ENCODE data around the gene SERPINC1.
"Not testable (repeated sequence)": the region's sequence is repeated elsewhere in the genome, so short reads cannot be mapped to it uniquely, and the experiment has no call there.

SERPINC1 gene

DNA sequence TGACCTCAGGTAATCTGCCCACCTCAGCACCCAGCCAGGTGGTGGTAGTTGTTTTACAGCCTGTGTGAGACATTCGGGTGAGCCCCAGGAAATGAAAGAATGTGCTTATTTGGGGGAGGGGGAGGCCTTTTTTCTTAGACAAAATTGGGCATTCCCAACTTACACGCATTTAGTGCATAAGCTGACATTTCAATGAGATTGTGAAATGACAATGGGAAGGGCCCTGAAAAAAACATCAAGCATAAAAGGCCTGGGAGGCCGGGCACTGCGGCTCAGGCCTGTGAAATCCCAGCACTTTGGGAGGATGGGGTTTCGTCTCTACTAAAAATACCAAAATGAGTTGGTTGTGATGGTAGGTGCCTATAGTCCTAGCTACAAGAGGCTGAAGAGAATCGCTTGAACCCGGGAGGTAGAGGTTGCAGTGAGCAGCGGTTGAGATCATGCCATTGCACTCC is 54.3 kb downstream of the SERPINC1 start:
- TF ChIP-seq, protein P1, sequence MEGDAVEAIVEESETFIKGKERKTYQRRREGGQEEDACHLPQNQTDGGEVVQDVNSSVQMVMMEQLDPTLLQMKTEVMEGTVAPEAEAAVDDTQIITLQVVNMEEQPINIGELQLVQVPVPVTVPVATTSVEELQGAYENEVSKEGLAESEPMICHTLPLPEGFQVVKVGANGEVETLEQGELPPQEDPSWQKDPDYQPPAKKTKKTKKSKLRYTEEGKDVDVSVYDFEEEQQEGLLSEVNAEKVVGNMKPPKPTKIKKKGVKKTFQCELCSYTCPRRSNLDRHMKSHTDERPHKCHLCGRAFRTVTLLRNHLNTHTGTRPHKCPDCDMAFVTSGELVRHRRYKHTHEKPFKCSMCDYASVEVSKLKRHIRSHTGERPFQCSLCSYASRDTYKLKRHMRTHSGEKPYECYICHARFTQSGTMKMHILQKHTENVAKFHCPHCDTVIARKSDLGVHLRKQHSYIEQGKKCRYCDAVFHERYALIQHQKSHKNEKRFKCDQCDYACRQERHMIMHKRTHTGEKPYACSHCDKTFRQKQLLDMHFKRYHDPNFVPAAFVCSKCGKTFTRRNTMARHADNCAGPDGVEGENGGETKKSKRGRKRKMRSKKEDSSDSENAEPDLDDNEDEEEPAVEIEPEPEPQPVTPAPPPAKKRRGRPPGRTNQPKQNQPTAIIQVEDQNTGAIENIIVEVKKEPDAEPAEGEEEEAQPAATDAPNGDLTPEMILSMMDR (conservative IDR thresholded peaks at IDR 0.05; ENCODE audit: low read length), result no peak
- DNase-seq (ENCODE audit: low read depth), result no peak
- no peak overlapping the region for H3K4me3 ChIP-seq (ENCODE audit: low read length)

DNA sequence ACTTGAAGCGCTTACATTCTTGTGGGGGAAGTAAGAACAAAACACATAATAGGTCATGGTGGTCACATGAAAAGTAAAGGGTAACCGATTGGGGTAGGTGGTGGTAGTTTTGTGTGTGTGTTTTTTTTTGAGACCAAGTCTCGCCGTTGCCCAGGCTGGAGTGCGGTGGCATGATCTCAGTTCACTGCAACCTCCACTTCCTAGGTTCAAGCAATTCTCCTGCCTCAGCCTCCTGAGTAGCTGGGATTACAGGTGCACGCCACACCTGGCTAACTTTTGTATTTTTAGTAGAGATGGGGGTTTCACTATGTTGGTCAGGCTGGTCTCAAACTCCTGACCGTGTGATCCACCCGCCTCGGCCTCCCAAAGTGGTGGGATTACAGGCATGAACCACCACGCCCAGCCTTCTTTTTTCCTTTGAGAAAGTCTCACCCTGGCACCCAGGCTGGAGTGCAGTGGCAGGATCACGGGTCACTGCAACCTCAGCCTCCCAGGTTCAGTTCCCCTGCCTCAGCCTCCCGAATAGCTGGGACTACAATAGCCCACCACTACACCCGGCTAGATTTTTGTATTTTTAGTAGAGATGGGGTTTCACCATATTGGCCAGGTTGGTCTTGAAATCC is 54.9 kb downstream of the SERPINC1 start:
- H3K4me3 ChIP-seq (ENCODE audit: low read length); DNase-seq (ENCODE audit: low read depth): not testable (repeated sequence)

DNA sequence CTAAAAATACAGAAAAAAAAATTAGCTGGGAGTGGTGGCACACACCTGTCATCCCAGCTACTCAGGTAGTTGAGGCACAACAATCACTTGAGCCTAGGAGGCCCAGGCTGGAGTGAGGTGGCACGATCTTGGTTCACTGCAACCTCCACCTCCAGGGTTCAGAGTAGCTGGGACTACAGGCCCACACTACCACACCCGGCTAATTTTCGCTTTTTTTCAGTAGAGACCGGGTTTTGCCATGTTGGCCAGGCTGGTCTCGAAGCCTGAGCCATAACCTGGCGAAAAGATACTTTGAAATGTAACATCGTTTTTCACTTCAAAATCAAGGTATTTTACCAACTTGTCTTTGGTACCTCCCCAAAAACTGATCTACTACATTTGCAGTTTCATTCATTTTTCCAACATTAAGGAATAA is 55.4 kb downstream of the SERPINC1 start:
- no peak for DNase-seq (ENCODE audit: low read depth)
- TF ChIP-seq, protein P1 (conservative IDR thresholded peaks at IDR 0.05; ENCODE audit: low read length), result no peak
- H3K4me3 ChIP-seq (ENCODE audit: low read length), result no peak overlapping the region

DNA sequence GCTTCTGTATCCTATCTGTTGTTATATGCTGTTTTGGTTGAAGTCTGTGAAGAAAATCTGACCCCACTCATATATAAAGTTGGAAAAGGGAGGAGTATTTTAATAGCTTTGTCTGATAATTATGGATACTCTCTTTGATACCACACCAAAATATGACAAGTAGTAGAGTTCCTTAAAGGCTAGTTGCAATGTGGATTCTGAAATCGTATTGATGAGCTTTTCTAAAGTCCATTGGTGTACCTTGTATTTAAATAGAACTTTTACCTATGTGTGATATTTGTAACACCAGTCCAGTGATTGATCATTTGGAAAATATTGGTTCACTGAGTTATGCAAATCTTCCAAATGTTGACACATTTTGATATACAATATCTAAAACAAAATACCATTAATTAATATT is 57.1 kb downstream of the SERPINC1 start:
- TF ChIP-seq, protein P1 (conservative IDR thresholded peaks at IDR 0.05; ENCODE audit: low read length), result no peak
- no peak for DNase-seq (ENCODE audit: low read depth)

DNA sequence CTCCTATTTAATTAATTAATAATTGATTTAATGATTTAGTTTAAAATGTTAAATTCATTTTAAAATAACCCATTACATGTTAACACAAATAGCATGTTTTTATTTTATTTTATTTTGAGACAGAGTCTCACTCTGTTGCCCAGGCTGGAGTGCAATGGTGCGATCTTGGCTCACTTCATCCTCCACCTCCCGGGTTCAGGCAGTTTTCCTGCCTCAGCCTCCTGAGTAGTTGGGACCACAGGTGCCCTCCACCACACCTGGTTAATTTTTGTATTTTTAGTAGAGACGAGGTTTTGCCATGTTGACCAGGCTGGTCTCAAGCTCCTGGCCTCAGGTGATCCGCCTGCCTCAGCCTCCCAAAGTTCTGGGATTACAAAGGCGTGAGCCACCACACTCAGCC is 57.6 kb downstream of the SERPINC1 start:
- DNase-seq (ENCODE audit: low read depth); H3K4me3 ChIP-seq (ENCODE audit: low read length): not testable (repeated sequence)

More for the DNA sequence above, 57.1 kb downstream of the SERPINC1 start:
- no peak overlapping the region for H3K4me3 ChIP-seq (ENCODE audit: low read length)

DNA sequence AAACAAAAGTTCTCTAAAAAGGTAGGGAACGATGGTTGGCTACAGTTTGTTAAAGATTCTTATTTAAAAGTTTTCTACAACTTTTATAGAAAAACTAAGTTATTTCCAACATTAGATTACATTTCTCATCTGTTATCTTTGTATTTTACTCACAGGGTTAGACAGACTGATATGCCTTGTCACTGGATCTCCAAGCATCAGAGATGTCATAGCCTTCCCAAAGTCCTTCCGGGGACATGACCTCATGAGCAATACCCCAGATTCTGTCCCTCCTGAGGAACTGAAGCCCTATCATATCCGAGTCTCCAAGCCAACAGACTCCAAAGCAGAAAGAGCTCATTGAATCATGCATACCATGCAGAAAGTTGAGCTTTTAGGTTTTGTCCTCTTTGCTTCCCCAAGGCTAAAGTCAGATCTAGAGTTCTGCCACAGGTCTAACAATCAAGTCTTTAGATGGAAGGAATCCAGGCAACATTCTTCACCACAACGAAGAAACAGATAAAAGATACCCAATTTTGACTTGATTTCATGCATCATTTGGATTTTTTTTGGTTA is 59.7 kb downstream of the SERPINC1 start:
- no peak for DNase-seq (ENCODE audit: low read depth)
- TF ChIP-seq, protein P1 (conservative IDR thresholded peaks at IDR 0.05; ENCODE audit: low read length), result no peak
- H3K4me3 ChIP-seq (ENCODE audit: low read length), result no peak overlapping the region

DNA sequence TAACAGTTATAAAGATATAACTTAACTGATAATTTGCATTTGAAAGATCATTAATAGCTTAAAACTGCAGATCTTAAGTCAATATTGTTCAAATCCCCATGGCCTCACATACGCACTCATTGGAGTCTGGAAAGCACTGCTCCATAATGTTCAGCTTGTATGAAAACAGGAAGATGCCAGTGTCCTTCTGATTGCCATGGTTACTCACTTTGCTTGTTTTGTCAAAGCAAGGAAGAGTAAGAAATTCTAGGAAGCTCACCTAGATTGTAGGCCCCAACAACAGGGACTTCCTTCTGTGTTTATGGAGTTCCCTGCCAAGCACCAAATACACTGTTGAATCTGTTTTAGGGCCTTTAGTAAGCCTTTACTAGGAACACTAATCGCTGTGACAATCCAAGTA is 60.2 kb downstream of the SERPINC1 start:
- DNase-seq (ENCODE audit: low read depth), result no peak
- TF ChIP-seq, protein P1 (conservative IDR thresholded peaks at IDR 0.05; ENCODE audit: low read length), result no peak
- no peak overlapping the region for H3K4me3 ChIP-seq (ENCODE audit: low read length)

DNA sequence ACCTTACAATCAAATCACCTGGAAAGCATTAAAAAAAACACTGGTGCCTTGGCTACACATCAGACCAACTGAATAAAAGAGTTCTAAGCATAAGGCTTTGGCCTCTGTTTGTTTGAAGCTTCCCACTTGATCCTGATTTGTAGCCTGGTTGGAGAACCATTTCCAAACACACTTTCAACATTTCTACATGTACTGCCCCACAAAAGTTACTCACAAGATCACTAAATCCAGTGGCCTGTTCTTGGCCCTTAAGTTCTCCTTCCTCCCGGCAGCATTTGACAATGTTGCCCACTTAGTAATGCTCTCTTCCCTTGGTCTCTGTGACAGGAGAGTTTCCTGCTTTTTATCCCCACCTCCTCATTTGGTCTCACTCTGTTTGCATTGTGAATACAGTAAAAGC is 61.1 kb downstream of the SERPINC1 start:
- no peak for DNase-seq (ENCODE audit: low read depth)
- no peak overlapping the region for H3K4me3 ChIP-seq (ENCODE audit: low read length)
- TF ChIP-seq, protein P1 (conservative IDR thresholded peaks at IDR 0.05; ENCODE audit: low read length), result no peak
